C4-2B (cell line): Measurements from ENCODE around the gene EXD3.

ENCODE experiments used
- CTCF ChIP-seq: fragments of 450-650 bp; conservative IDR thresholded peaks from 2 replicates; pipeline ENCODE4 v1.5.1; 2017; ENCODE audit warnings: mild to moderate bottlenecking
- ZFX ChIP-seq: fragments of 450-650 bp; IDR thresholded peaks from 2 replicates; pipeline ENCODE4 v1.6.1; 2017

- TF ChIP-seq CTCF: no peak
- no peak for TF ChIP-seq ZFX
These were observed 125.0 kb downstream of the EXD3 start for GRCh38 chr9:137297966-137298365.
